Panc1 (cell line): ENCODE results near the gene ZNF500.

ENCODE experiments used
- POLR2AphosphoS5 ChIP-seq: IDR thresholded peaks from 2 replicates; pipeline ENCODE4 v1.6.1; 2012; ENCODE audit warnings: mild to moderate bottlenecking, low read depth, low read length, moderate library complexity
- SIN3A ChIP-seq: IDR thresholded peaks from 2 replicates; pipeline ENCODE4 v1.6.1; 2012; ENCODE audit warnings: low read depth, mild to moderate bottlenecking, low read length, moderate library complexity, borderline replicate concordance; ENCODE audit not compliant: insufficient read depth
- TF ChIP-seq, protein P1 (sequence below): fragments of 450-650 bp; IDR thresholded peaks from 2 replicates; pipeline ENCODE4 v1.5.1; 2017; ENCODE audit warnings: mild to moderate bottlenecking
- TF ChIP-seq, protein P2 (sequence below), 2 experiments: IDR thresholded peaks; 2 replicates each; pipeline ENCODE4 v1.6.1; 2011 to 2012; ENCODE audit warnings: low read depth in 2 of 2, control low read depth in 1 of 2, low read length in 1 of 2, mild to moderate bottlenecking in 1 of 2, moderate library complexity in 1 of 2; ENCODE audit not compliant: insufficient read depth in 1 of 2

DNA sequence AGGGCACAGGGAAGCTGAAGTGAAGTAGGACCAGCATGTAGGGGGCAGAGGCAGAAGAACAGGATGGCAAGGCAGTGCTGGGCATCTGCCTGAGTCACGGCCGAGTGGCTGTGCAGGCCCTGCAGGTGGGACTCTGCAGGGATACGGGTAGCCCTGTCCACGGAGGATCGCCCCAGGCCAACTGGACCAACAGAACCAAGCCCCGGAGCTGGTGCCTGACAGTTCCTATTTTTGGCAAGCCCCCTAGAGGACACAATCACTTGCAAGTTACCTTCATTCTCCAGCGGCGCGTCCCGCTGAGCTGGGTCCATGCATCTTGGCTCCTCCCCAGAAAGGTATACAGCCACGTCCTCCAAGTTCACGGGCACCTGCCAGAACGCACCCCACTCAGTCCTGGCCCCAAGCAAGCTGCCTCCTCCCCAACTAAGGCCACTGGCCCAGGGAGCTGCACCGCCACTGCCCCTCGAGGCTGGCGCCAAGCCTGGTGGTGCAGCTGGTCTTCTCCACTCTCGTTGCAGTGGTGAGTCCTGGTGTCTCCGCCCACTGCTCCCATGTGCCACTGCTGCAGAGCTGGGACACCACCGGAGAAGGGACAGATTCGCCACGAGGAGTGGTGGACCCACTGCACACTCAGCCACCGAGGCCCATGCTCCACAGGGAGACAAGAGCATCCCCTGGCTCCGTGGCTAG is 6.6 kb downstream of the ZNF500 start:
- TF ChIP-seq SIN3A (no peak), POLR2AphosphoS5 (no peak)
- TF ChIP-seq, protein P1, sequence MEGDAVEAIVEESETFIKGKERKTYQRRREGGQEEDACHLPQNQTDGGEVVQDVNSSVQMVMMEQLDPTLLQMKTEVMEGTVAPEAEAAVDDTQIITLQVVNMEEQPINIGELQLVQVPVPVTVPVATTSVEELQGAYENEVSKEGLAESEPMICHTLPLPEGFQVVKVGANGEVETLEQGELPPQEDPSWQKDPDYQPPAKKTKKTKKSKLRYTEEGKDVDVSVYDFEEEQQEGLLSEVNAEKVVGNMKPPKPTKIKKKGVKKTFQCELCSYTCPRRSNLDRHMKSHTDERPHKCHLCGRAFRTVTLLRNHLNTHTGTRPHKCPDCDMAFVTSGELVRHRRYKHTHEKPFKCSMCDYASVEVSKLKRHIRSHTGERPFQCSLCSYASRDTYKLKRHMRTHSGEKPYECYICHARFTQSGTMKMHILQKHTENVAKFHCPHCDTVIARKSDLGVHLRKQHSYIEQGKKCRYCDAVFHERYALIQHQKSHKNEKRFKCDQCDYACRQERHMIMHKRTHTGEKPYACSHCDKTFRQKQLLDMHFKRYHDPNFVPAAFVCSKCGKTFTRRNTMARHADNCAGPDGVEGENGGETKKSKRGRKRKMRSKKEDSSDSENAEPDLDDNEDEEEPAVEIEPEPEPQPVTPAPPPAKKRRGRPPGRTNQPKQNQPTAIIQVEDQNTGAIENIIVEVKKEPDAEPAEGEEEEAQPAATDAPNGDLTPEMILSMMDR = no peak
- TF ChIP-seq, protein P2, sequence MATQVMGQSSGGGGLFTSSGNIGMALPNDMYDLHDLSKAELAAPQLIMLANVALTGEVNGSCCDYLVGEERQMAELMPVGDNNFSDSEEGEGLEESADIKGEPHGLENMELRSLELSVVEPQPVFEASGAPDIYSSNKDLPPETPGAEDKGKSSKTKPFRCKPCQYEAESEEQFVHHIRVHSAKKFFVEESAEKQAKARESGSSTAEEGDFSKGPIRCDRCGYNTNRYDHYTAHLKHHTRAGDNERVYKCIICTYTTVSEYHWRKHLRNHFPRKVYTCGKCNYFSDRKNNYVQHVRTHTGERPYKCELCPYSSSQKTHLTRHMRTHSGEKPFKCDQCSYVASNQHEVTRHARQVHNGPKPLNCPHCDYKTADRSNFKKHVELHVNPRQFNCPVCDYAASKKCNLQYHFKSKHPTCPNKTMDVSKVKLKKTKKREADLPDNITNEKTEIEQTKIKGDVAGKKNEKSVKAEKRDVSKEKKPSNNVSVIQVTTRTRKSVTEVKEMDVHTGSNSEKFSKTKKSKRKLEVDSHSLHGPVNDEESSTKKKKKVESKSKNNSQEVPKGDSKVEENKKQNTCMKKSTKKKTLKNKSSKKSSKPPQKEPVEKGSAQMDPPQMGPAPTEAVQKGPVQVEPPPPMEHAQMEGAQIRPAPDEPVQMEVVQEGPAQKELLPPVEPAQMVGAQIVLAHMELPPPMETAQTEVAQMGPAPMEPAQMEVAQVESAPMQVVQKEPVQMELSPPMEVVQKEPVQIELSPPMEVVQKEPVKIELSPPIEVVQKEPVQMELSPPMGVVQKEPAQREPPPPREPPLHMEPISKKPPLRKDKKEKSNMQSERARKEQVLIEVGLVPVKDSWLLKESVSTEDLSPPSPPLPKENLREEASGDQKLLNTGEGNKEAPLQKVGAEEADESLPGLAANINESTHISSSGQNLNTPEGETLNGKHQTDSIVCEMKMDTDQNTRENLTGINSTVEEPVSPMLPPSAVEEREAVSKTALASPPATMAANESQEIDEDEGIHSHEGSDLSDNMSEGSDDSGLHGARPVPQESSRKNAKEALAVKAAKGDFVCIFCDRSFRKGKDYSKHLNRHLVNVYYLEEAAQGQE (IDR thresholded peaks at IDR 0.05; ENCODE audit: insufficient read depth in 1 of 2, low read depth in 2 of 2, low read length in 1 of 2) = no peak
